ENCODE data around the gene CWC27.

CWC27 gene

DNA sequence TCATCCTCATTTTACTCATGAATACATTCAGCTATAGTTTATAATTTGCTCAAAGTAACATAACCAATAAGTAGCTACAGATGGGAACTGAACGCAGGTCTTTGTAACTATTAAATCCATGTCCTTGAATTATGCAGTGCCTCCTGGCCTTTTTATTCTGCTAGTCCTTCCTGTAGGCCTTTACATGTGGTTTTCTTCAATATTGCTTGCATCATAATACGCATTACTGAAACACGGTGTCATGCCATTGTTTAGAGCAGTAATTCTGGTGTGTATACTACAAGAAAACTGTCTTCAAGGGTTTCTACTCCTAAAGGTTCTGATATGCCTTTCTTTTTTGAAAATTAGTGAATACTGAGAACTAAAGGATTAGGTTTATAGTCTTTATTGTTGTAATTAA is 20.7 kb downstream of the CWC27 start:
- TF ChIP-seq, protein P1, sequence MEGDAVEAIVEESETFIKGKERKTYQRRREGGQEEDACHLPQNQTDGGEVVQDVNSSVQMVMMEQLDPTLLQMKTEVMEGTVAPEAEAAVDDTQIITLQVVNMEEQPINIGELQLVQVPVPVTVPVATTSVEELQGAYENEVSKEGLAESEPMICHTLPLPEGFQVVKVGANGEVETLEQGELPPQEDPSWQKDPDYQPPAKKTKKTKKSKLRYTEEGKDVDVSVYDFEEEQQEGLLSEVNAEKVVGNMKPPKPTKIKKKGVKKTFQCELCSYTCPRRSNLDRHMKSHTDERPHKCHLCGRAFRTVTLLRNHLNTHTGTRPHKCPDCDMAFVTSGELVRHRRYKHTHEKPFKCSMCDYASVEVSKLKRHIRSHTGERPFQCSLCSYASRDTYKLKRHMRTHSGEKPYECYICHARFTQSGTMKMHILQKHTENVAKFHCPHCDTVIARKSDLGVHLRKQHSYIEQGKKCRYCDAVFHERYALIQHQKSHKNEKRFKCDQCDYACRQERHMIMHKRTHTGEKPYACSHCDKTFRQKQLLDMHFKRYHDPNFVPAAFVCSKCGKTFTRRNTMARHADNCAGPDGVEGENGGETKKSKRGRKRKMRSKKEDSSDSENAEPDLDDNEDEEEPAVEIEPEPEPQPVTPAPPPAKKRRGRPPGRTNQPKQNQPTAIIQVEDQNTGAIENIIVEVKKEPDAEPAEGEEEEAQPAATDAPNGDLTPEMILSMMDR (IDR thresholded peaks at IDR 0.05): no peak

- TF ChIP-seq, protein P1 (IDR thresholded peaks at IDR 0.05): no peak
These were observed 21.5 kb downstream of the CWC27 start for GRCh38 chr5:64790210-64790609.

- TF ChIP-seq, protein P1 (IDR thresholded peaks at IDR 0.05): no peak
These were observed 23.7 kb downstream of the CWC27 start for GRCh38 chr5:64792469-64792868.

DNA sequence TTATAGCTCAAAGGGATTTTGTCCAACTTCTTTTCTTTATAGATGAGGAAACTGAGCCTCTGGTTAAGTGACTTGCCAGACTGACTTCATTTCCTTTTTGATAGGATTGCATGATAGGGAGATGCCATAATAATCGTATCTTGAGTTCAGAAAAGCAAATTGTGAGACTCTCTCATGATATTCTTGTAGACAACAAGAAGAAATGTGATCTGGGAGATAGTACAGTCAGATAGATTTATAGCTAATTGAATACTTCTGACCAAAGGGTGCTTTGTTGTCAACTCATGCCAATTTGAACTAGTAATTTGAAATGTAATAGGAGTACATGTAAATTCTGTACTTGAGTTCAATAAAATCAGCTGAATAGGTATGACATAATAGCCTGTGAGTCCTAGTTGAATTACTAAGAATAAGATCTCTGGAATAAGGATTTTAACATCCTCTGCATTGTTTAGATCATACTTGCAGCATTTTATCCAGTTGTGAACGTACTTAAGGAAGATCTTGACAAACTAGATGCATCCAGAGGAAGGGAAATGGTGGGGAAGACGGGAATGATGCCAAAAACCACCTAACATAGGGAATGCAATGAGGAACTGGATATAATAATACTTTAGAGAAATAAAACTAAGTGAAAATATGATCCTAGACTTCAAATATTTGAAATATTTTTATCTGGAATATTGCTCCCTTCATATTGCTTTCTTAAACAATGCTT is 25.5 kb downstream of the CWC27 start:
- TF ChIP-seq, protein P1 (IDR thresholded peaks at IDR 0.05): no peak

DNA sequence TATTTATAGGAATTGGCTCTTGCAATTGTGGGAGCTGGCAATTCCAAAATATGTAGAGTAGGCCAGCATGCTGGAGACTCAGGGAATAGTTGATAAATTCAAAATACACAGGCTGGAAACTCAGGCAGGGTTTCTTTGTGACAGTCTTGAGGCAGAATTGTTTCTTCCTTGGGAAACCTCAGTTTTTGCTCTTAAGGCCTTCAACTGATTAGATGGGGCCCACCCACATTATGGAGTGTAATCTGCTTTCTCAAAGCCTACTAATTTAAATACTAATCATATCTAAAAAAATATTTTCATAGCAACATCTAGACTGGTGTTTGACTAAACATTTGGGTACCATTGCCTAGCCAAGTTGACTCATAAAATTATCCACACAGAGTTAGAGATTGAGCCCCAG is 27.6 kb downstream of the CWC27 start:
- TF ChIP-seq, protein P1 (IDR thresholded peaks at IDR 0.05): no peak

DNA sequence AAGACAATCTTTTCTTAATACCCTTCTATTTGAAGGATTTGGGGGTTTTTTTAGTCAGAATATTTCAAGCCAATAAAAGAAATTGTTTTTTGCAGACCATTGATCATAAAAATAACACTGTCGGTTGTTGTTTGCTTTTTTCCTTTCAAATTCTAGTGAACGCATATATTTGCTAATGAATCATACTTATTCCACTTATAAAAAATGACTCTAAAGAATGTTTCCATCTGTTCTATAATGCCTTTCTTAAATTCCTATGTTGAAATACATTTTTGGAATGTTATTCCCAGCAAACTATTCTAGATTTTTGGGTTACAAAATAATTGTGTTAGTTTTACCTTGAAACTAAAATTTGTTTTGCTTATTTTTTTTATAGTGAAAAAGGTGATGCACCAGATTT is 32.2 kb downstream of the CWC27 start:
- TF ChIP-seq, protein P1 (IDR thresholded peaks at IDR 0.05): no peak

GRCh38 chr5:64806537-64806936 is 37.8 kb downstream of the CWC27 start:
- TF ChIP-seq, protein P1 (IDR thresholded peaks at IDR 0.05): no peak

DNA sequence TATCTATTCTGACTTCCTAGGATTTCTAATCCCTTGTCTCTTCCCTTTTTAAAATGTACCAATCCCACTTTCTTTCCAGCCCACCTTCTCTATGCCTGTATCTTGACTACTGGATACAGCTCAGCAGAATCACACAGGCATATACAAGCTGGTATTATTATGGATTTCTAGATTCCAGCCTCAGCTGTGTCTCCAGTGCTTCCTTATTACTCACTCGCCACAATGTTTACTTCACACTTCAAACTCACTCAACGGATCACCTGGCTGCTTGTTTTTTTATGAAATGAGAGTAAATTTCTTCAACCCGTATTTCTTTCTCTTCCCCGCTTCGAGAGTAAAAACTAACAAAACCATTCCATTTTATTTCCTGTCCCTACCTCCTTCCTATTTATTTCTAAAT is 38.8 kb downstream of the CWC27 start:
- TF ChIP-seq, protein P1 (IDR thresholded peaks at IDR 0.05): no peak
